HuH-7 (cell line): Measurements from ENCODE around the gene DNMBP.
"Not testable (repeated sequence)": the region's sequence is repeated elsewhere in the genome, so short reads cannot be mapped to it uniquely, and the experiment has no call there.

ENCODE experiments used
- DNase-seq: peaks from one replicate; pipeline ENCODE4 v3.0.0; 2011; ENCODE audit warnings: low spot score

The DNMBP gene

DNA sequence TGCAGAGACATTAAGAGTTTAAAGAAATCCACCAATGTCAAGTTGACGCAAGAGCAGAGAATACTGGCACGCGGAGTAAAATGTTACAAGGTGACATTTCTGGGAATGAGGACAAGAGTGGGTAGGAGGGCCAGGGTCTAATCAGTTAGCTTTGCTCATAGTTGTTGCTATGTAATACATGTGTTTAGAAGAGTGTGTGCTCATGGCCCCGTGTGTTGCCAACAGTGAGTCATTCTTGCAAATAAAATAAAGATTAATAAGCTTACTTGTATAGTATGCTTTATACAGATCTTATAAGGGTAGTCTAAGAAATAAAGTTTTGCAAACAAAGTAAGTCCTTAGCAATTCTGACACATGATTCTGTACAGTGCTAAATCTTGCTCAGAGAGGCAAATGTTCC is 64.5 kb downstream of the DNMBP start:
- DNase-seq: no peak

DNA sequence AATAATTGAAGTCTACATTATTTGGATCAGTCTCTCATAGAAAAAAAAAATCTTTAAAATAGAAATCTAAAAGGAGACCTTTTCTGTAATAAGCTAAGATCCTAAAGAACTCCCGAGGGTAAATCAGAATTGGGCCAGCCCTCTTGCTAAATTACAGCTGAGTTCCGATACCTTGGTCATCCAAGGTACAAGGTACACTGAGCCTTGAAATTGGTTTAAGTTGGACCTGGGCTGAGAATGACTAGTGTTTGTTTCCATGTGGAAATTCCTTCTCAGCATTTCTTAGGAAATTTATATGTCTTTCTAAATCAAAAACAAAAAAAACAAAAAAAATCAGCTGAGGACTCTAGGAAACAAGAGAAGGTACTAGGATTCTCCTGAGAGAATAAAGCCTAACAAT is 64.9 kb downstream of the DNMBP start:
- no peak for DNase-seq

DNA sequence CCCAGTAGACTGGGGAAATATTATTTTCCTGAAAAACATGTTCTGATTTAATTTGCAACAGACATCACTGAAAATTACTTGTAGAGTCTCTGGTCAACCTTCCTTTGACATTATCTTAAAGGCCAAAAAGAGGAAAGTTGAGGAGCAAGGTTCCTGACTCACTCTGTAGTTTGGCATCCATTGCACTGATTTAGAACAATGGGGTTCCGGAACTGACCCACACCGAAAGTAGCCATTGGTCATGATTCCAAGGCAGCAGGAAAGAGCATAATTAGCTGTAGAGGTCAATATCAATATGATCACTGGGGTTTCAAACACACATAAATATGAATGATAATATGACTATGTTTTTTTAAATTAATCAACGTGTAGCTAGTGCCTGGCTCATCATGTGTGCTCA is 65.8 kb downstream of the DNMBP start:
- DNase-seq: no peak

DNA sequence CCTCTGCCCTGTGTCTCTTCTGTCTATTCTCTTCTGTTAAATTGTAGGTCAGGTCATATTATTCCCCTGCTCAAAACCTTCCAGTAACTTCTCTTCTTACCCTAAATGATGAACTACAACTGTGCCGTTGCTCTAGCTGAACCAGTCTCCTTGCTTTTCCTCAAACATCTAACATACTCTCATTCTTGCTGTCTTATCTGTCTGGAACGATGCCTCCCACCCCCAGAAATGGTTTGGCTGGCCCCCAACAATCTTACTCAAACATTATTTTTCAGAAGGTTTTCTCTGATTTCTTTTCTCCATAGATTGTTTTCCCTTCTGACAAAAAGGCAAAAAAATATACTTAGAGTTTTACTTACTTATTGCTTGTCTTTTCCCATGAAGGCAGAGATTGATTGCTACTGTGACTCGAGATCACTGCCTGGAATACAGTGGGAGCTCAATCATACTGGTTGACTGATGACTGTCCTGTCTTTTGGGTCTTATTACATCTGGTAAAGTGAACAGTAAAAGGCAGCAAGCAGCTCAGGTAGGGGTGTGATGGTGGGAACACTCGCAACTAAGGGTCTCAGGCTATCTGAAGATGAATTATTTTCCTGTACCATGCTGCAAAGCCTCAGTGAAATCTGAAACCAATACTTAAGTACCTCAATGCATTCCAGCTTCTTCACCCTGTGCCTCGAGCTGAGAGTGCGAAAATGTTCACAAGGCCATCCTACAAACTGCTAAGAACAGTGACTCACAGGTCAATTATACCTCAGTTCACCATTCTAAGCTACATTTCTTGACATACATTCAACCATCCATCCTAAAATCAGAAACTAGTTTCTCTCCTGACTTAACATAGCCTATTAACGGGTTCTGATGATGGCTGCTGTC is 67.6 kb downstream of the DNMBP start:
- DNase-seq: no peak

DNA sequence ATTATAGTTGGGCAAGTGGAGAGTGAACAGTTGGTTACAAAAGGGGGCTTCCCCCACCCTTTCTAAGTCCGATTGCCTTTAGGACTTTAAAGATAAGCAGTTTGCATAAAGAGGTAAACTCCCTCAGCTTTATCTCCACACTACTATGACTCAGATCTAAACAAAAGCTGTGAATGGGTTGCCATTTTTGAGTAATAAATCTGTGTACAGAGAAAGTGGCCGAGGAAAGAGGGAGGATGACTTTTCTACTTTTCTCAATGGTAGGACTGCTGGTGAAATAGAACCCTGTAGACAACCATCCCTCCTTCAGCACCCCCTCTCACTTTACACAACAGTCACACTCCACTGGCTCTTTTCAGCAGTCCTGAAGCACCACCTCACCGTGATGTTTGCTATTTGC is 71.2 kb downstream of the DNMBP start:
- no peak for DNase-seq

DNA sequence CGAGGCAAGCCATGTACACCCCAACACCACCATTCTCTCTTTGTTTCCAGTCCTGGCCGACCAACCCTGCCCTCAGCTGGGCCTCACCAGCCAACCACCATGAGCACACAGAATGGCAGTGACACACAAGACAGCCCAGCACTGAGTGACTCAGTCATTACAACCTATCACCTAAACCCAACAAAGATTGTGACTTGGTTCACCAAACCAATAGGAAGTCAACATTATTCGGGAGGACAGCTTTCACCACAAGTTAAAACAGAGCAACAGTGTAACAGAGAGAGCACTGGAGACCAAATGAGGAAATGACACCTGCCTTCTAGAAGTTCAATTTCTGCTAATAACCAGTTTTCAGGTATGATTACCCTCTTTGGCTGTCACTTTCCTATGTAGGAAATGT is 72.1 kb downstream of the DNMBP start:
- no peak for DNase-seq

DNA sequence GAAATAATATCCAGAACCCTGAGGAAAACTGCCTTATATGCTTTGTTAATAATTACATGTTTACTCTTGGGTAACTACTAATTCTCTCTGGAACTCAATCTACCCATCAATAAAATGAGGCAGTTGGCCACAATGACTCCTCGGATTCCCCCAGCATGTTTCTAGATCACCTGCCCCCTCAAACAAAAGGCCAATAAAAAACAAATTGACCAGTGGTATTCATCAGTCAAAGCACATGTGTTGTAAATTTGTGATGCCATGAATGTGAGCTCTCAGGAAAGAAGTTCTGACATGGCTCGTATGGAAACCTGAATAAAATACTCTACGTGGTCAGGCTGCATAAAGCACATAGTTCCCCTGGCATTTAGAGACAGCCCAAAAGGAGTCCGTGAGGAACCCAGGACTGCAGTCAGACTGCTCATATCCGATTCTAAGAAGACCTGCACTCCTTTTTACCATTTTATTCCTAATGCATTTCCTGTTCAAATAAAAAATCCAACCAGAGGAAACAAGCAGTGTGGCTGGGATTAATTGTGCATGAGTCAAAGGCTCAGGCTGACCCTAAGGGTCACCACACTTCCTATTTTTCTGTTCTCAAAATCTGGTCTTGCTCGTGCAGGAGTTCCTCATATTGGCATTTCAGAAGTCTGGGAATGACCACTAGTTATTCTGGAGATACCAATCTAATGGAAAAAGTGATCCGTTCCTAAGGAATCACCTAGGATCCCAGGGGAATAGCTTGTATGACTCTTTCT is 77.4 kb downstream of the DNMBP start:
- not testable (repeated sequence) for DNase-seq

DNA sequence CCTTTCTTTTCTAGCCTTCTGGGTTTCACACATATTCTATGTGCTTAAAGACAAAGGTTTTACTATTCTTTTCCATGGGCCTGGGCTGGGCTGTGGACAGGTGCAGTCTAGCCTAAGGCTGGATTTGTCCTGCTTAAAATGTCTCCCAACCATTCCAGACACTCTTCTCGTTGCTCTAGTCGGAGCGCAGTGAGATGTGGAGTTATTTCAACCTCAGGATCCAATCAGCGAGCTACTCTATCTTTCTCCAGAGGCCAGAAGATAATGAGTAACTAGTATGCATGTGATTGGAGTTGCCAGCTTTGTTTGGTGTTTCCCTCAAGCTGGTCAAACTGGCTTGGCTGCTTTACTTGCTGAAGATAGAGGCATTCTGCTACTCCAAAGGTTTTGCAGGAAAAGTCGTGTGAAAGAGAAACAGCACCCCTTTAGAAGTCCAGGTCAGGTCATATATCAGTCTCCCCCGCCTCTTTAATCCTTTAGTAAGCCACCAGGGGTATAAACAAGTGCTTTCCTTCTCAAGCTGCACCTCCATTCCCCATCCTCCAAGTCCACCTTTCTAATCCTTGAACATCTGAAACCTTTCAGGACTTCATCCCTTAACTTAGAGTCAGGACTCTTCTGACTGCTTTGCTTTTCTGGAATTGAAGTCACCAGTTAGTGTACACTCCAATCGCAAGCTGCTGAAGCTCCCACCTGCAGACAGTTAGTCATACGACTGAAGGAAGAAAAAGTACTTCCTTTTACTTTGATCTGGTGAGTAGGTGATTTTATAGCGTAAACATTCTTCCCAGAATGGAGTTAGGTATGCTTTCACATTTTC is 78.8 kb downstream of the DNMBP start:
- peak; percentile 67 for DNase-seq

DNA sequence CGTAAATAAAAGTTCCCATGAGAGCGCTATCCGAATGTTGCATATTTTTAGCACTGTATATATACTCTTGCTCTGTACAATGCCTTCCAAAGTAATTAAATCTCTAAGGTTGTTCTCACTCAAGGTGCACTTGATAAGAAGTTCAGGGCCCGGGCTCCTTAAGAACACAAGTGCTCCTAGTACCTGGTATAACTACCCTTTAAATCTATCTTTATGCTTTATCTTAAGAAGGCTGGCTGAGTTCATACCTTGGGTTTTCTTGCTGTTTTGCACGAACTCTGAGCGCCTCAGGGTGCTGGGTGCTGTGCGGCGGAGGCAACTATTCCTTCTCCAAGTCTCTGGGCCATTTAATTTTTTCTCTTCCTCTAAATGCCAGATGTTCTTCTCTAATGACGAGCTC is 80.4 kb downstream of the DNMBP start:
- no peak for DNase-seq

DNA sequence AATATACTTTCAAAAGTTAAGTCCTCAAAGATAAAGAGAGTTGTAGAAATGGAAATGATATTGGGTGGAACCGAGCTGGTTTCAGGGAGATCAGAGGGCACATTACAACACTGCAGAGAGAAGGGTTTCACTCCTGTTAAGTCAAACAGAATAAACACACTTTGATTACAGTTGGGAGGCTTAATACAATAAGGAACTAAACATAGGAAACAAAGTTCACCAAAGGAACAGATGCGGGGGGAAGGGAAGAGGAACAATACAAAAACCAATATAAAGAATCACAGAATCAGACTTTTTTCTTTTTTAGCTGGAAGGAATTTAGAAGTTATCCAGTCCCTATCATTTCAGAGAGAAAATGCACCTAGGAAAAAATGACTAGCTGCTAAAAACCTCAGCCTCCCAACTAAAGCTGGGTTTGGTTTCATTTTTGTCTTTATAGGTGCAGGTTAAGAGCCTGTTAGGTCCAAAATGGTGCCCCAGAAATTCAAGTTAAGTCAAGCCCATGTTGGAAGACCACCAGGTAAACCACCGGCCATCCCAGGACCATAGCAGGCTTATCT is 81.9 kb downstream of the DNMBP start:
- no peak for DNase-seq

DNA sequence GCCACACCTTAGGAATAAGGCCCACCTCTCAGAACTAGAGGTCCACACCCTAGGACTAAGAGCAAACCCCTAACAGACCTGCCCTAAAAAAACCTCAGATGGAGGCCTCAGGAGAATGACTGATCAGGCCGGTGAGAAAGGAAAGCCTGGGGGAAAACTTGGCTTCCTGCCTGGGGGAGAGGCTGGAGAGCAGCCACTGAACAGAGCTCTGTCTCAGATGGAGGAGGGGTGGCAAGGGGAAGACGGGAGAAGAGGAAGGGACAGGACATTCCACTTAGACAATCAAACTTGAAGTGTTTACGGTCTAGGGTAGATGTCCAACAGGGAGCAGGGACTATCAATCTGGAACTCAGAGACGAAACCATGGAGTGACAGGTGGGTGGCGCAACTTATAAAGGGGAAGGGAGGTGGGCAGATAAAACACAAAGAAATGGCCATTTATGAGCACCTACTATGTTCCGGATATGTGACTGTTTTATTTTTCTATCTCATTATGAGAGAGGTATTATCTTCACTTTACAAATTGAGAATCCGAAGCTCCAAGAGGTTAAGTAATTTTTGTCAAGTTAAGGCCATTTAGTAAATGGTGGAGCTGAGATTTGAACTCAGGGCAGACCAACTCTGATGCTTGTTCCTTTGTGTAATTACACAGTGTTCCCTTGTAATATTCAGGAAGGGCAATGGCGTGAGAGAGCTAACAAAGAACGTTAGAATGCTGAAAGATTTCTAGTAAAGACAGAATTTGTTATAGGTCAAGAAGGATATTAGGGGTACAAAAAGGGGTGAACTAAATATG is 82.6 kb downstream of the DNMBP start:
- DNase-seq: no peak

DNA sequence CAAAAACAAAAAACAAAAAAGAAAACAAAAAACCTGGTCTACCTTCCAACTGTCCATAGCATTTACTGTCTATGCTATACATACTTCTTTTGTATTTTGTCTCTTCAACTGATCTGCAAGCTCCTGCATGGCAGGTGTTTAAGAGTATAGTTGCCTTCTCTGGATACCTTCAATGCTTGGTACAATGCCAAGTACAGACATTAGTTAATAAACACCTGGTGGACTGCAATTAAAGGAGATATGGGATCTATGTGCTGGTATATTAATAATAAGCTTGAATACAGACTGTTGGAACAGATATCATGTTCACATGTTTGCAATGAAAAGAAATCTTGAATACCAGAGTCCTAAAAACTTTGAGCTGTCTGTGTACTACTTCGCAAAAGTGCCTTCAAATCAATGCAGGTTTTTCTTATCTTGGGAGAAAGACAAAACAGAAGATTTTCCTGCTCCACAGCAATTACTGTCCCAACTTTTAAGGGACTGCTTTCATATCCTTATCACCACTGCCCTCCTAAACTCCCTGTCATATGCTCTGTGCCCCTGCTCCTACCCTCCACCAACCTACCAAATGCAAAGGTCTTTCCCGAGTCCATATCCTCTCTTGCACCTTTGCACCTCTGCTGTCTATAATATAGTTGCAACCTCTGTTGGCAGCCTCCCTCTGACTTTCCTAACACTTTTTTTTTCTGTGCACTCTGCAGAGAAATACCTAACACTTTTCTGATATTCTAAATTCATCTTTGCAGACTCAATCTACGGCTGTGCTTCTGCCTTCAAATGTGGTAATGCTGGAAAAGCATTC is 85.1 kb downstream of the DNMBP start:
- no peak for DNase-seq

DNA sequence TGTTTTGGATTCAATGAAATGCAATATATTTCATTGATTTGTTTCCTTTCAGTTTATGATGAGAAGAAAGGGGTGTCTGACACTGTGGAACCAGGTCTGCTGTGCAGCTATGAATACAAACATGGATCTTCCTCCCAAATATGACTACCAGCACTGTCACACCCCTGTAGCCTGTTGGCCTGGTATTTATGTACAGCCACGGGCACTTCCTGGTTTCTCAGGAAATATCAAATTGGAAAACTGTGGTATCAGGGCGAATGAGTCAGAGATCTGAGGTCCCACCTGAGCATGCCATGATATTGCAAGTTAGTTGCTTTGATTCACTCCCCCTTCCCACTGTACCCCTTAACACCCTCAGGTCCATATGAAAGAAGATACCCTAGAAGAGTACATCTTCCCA is 87.8 kb downstream of the DNMBP start:
- DNase-seq: no peak

DNA sequence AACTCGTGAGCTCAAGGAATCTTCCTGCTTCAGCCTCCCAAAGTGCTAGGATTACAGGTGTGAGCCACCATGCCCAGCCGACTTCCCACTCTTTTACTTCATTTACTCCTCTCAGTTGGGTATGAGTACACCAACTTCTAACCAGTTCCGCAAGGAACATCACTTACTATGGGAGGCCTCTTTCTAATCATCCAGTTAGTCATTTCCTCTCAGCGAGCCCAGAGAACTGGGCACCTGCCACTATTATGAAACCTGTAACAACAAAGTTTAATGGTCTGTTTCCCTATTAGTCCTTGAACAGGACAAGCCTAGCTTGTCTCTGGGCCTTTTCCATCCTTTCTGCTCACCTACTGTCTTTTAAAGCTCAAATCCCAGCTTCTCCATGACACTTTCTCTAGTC is 88.8 kb downstream of the DNMBP start:
- DNase-seq: no peak

DNA sequence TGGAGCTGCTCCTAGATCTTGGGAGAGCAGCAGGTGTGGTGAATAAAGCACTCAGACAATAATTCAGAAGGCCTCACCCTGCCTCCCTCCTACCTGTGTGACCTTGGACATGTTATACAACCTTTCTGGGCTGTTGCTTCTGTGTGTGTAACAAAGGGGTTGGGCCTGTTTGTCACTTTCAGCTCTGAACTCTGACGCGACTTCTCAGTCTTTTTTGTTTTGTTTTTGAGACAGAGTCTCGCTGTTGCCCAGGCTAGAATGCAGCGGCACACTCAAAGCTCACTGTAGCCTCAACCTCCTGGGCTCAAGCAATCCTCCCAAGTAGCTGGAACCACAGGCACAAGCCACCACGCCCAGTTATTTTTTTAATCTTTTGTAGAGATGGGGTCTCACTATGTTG is 89.3 kb downstream of the DNMBP start:
- no peak for DNase-seq

DNA sequence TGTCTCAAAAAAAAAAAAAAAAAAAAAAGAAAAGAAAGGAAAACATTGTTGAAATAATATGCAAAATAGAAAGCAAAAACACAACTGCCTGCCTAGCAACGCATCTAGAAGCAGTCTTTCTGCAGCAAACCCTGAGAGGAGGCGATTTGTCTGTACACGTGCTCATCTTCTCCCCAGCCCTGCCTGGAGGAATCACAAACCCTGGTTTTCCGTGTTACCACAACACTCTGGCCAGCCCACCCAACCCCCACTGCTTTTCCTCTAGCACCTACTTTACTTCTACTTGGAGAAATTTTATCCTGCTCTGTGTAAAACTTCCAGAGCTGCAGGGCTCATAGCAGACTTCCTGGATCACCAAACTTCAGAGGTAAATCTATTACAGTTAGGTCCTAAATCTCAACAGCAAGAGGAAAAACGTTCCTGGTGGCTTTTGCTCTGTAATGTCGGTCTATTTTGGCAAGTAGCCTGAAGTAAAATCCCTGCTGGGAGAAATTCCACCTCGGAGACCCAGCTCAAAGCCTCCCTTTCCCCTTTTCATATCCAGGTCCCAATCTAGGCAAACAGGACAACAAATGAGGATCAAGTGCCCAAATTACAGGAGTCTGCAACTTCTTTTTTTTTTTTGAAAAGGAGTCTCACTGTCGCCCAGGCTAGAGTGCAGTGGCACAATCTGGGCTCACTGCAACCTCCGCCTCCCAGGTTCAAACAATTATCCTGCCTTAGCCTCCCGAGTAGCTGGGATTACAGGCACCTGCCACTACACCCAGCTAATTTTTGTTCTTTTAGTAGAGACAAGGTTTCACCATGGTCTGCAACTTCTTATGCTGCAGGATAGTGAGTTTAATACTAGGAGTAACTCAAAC is 91.6 kb downstream of the DNMBP start:
- DNase-seq: no peak

DNA sequence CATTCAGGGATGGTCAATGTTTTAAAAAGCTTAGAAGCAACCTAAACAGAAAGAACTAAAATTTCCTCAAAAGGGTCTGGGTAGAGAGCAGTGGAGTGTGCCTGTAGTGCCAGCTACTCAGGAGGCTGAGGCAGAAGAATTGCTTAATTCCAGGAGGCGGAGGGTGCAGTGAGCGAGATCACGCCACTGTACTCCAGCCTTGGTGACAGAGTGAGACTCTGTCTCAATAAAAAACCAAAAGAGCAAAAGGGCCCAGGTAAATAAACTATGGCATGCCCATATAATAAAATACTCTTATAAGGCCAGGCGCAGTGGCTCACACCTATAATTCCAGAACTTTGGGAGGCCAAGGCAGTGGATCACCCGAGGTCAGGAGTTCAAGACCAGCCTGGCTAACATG is 93.0 kb downstream of the DNMBP start:
- no peak for DNase-seq

DNA sequence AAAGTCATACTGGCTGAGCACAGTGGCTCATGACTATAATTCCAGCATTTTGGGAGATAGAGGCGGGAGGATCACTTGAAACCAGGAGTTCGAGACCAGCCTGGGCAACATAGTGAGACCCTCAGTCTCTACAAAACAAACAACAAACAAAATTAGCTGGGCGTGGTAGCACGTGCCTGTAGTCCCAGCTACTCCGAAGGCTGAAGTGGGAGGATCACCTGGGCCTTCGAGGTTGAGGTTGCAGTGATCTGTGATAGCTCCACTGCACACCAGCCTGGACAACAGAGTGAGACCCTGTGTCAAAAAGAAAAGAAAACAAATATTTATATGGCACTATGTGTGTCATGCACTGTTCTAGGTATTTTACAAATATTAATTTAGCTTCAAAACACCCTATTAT is 94.3 kb downstream of the DNMBP start:
- no peak for DNase-seq

DNA sequence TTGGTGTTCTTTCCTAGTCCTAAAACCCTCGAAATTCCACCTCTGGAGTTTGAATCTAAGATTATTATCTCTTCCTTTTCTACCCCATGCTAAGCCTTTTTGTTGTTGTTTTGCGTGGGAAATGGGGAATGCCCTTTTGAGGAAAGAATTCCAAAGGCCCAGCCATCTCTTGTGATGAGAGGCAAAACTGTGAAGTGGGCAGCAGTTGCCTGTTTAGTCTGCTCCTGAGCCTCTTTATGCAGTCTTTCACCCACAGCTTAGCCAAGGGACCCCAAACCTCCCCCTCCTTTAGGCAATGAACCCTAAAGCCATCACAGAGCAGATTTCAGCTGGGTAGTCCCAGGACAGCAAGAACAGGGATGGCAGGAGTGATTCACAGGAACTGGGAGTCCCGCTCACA is 95.5 kb downstream of the DNMBP start:
- DNase-seq: no peak

DNA sequence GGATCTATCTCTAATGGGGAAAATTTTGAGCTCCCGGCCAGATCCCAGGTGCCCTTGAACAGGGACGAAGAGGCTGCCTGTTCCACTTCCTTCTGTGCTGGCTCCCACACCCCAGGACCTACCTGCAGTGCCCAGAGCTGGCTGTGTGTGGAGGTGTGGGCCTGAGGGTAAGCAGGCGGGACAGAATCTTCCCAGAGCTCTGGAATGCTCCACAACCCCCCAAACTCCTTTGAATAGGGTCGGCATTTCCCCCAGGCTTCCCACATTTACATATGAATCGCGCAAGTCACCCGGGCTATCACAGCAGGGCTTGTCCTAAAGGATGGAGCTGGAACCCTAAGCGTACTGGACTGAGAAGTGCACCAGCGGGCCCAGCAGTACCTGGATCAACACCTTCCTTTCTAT is 95.9 kb downstream of the DNMBP start:
- DNase-seq: no peak
